A673 (cell line): ENCODE measurements around the gene SERPINA5. TPM values are rescaled to one million over a fixed set of nuclear protein-coding genes. Genes with fewer than 3 reads are reported as not detected.

ENCODE experiments used
- BruUV-seq: library from RNA; stranded (reverse); fragments of 400-500 nt; replicated peaks from 2 replicates; lab custom pipeline; 2021; lab: Mats Ljungman, UMichigan
- CTCF ChIA-PET: fragments of 300-600 bp; sonication (Branson Sonifier 250); formaldehyde crosslinking; loops from one replicate; lab custom pipeline; 2022; ENCODE audit warnings: antibody characterized with exemption; lab: Charles Lee
- POLR2A ChIA-PET: fragments of 300-600 bp; sonication (Branson Sonifier 250); formaldehyde crosslinking; loops from one replicate; lab custom pipeline; 2022; ENCODE audit warnings: antibody characterized with exemption; ENCODE audit not compliant: low non-redundant PET; lab: Charles Lee
- DNase-seq: peaks from one replicate; pipeline ENCODE4 v3.0.0-alpha.2; 2015; ENCODE audit warnings: low spot score
- H3K27ac ChIP-seq: fragments of 200-600 bp; sonication (generic); 2 replicates; pipeline ENCODE4 v1.5.1; 2016; ENCODE audit warnings: mixed run types, low read depth, mild to moderate bottlenecking, mixed read lengths, antibody characterized with exemption, low read length; ENCODE audit not compliant: poor library complexity, severe bottlenecking
- H3K27me3 ChIP-seq: fragments of 200-600 bp; sonication (generic); replicated peaks from 2 replicates; pipeline ENCODE4 v1.6.1; 2017; ENCODE audit warnings: mixed run types, low read depth, mild to moderate bottlenecking, mixed read lengths, antibody characterized with exemption, low read length; ENCODE audit not compliant: insufficient read depth, poor library complexity
- H3K36me3 ChIP-seq: fragments of 200-600 bp; sonication (generic); 2 replicates; pipeline ENCODE4 v1.6.1; 2016; ENCODE audit warnings: mixed run types, mild to moderate bottlenecking, mixed read lengths, antibody characterized with exemption, low read length; ENCODE audit not compliant: insufficient read depth, poor library complexity, severe bottlenecking
- H3K4me1 ChIP-seq: fragments of 200-600 bp; sonication (generic); 2 replicates; pipeline ENCODE4 v1.6.1; 2017; ENCODE audit warnings: mixed run types, mild to moderate bottlenecking, mixed read lengths, antibody characterized with exemption, low read length; ENCODE audit not compliant: insufficient read depth, poor library complexity, severe bottlenecking
- H3K4me3 ChIP-seq: fragments of 200-600 bp; sonication (generic); 2 replicates; pipeline ENCODE4 v1.5.1; 2016; ENCODE audit warnings: low read depth, mixed run types, mild to moderate bottlenecking, mixed read lengths, low read length; ENCODE audit not compliant: poor library complexity, severe bottlenecking
- H3K9me3 ChIP-seq: fragments of 200-600 bp; sonication (generic); 2 replicates; pipeline ENCODE4 v1.6.1; 2016; ENCODE audit warnings: mixed run types, low read depth, mild to moderate bottlenecking, mixed read lengths, antibody characterized with exemption, low read length; ENCODE audit not compliant: poor library complexity, severe bottlenecking
- EZH2 ChIP-seq: fragments of 200-600 bp; sonication (generic); IDR thresholded peaks from 2 replicates; pipeline ENCODE4 v1.6.1; 2017; ENCODE audit warnings: borderline replicate concordance, low read depth, mild to moderate bottlenecking, mixed read lengths, antibody characterized with exemption, low read length; ENCODE audit not compliant: poor library complexity, severe bottlenecking
- intact Hi-C: fragments of 100-400 bp; cut with micrococcal nuclease; formaldehyde crosslinking; loops from one replicate; pipeline ENCODE4 v1.10.0; 2022; ENCODE audit not compliant: unreplicated experiment
- total RNA-seq: library from RNA; stranded (reverse); gene quantifications from 2 replicates; pipeline ENCODE4 v1.2.3, GENCODE V29; 2021
- TF ChIP-seq, protein P1 (sequence below): fragments of 300-800, 200-600 bp; sonication (generic); conservative IDR thresholded peaks from 2 replicates; pipeline ENCODE4 v1.5.1; 2017; ENCODE audit warnings: low read depth, mild to moderate bottlenecking, antibody characterized with exemption, low read length, moderate library complexity, mixed read lengths

SERPINA5 gene
- total RNA-seq, 1 experiment from 2014 or later, result not detected

DNA sequence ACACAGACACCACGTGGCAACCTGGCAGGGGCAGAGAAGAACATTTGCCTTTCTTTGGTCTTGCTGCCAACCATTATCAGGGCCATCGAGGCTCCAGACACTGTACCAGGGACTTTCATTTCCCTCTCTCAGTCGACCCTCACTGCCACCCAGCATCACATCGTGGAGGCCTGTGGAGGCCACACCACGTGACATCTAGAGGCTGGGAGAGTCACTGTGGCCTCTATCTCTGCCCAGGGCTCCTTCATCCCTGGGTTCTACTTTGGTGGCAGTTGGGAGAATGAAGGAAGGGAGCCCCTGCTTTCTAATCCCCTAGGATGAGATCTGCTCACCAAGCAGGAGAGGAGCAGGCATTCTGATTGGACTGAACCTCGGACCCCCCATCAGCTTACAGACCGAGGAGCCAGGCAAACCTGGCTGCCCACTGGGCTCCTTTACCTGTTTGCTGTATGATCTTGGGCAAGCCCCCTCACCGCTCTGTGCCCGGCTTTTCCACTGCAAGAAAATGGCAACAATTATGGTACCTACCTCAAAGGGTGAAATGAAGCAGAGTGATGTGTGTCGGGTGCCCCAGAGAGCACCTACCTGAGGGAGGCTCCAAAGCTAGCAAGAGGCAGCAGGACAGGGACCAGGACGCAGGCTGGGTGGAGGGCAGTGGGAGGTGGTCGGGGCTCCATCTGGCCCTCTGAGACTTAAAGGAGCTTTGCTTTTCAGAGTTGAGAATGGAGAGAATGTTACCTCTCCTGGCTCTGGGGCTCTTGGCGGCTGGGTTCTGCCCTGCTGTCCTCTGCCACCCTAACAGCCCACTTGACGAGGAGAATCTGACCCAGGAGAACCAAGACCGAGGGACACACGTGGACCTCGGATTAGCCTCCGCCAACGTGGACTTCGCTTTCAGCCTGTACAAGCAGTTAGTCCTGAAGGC is 32.8 kb downstream of the SERPINA5 start:
- peaks cover 10% of the 10 kb centered on the region for H3K9me3 ChIP-seq
- no peaks in the 10 kb centered on the region for H3K4me1 ChIP-seq
- POLR2A ChIA-PET, result no interaction called here
- BruUV-seq, result no TSS peak
- TF ChIP-seq, protein P1, sequence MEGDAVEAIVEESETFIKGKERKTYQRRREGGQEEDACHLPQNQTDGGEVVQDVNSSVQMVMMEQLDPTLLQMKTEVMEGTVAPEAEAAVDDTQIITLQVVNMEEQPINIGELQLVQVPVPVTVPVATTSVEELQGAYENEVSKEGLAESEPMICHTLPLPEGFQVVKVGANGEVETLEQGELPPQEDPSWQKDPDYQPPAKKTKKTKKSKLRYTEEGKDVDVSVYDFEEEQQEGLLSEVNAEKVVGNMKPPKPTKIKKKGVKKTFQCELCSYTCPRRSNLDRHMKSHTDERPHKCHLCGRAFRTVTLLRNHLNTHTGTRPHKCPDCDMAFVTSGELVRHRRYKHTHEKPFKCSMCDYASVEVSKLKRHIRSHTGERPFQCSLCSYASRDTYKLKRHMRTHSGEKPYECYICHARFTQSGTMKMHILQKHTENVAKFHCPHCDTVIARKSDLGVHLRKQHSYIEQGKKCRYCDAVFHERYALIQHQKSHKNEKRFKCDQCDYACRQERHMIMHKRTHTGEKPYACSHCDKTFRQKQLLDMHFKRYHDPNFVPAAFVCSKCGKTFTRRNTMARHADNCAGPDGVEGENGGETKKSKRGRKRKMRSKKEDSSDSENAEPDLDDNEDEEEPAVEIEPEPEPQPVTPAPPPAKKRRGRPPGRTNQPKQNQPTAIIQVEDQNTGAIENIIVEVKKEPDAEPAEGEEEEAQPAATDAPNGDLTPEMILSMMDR, result no peak
- TF ChIP-seq EZH2, result no peak
- no peak for DNase-seq
- no peak overlapping the region for H3K27ac ChIP-seq
- intact Hi-C loops, result no loop called here
- H3K4me3 ChIP-seq, result no peak overlapping the region
- H3K36me3 ChIP-seq, result no peaks in the 10 kb centered on the region
- CTCF ChIA-PET, result no interaction called here
- no peaks in the 10 kb centered on the region for H3K27me3 ChIP-seq

DNA sequence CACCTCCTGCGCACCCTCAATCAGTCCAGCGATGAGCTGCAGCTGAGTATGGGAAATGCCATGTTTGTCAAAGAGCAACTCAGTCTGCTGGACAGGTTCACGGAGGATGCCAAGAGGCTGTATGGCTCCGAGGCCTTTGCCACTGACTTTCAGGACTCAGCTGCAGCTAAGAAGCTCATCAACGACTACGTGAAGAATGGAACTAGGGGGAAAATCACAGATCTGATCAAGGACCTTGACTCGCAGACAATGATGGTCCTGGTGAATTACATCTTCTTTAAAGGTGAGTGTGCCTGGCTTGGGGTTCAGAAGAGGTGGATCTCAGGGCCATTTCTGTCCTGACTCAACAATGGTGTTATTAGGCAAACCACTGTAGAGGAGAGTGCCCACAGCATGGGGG is 33.6 kb downstream of the SERPINA5 start:
- Histone ChIP-seq H3K27me3 (no peaks in the 10 kb centered on the region), H3K9me3 (peaks cover 10% of the 10 kb centered on the region), H3K36me3 (no peaks in the 10 kb centered on the region), H3K4me1 (no peaks in the 10 kb centered on the region), H3K4me3 (no peak overlapping the region), H3K27ac (no peak overlapping the region)
- BruUV-seq, result no TSS peak
- intact Hi-C loops, result no loop called here
- ChIA-PET CTCF (no interaction called here), POLR2A (no interaction called here)
- no peak for DNase-seq
- TF ChIP-seq, protein P1, result no peak
- TF ChIP-seq EZH2, result no peak

DNA sequence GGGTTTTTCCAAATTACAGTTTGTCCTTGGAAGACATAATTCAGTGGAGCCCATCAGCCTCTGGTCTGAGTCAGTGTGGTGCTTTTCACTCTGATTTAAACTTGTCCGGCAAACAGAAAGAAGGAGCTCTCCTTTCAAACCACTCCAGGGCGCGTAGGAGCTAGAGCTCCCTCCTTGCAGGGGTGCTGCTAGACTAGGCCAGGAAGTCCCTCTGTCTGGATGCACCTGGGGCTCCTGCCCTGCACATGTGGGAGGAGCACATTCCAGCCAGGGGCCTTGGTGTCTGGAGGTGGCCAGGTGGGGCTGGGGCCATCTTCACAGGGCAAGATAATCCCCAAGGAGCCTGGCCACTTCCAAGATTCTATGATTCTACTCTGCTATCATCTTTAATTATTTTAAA is 34.0 kb downstream of the SERPINA5 start:
- no peak for TF ChIP-seq EZH2
- Histone ChIP-seq H3K4me1 (no peaks in the 10 kb centered on the region), H3K36me3 (no peaks in the 10 kb centered on the region), H3K9me3 (peaks cover 10% of the 10 kb centered on the region), H3K27me3 (no peaks in the 10 kb centered on the region), H3K27ac (no peak overlapping the region), H3K4me3 (no peak overlapping the region)
- intact Hi-C loops, result no loop called here
- no peak for DNase-seq
- POLR2A ChIA-PET, result no interaction called here
- BruUV-seq, result no TSS peak
- CTCF ChIA-PET, result no interaction called here
